OCI-LY3 (cell line): ENCODE results near the gene TSKU.

Experiments
- CTCF ChIP-seq: fragments of 200-600, 300-600 bp; sonication (generic); IDR thresholded peaks from 2 replicates; pipeline ENCODE4 v1.5.1; 2014; ENCODE audit warnings: antibody characterized with exemption, low read length, low read depth
- EZH2phosphoT487 ChIP-seq: fragments of 200-600 bp; shearing (Covaris generic); IDR thresholded peaks from 2 replicates; pipeline ENCODE4 v1.6.1; 2018; ENCODE audit warnings: antibody characterized with exemption, mixed run types, low read depth

GRCh38 chr11:76800466-76801200 is 17.5 kb downstream of the TSKU start:
- TF ChIP-seq CTCF (no peak), EZH2phosphoT487 (no peak)
